ENCODE data around the gene IMPG1.

GRCh38 chr6:76057469-76057868 lies 15.0 kb downstream of the IMPG1 start:
- TF ChIP-seq, protein P1, sequence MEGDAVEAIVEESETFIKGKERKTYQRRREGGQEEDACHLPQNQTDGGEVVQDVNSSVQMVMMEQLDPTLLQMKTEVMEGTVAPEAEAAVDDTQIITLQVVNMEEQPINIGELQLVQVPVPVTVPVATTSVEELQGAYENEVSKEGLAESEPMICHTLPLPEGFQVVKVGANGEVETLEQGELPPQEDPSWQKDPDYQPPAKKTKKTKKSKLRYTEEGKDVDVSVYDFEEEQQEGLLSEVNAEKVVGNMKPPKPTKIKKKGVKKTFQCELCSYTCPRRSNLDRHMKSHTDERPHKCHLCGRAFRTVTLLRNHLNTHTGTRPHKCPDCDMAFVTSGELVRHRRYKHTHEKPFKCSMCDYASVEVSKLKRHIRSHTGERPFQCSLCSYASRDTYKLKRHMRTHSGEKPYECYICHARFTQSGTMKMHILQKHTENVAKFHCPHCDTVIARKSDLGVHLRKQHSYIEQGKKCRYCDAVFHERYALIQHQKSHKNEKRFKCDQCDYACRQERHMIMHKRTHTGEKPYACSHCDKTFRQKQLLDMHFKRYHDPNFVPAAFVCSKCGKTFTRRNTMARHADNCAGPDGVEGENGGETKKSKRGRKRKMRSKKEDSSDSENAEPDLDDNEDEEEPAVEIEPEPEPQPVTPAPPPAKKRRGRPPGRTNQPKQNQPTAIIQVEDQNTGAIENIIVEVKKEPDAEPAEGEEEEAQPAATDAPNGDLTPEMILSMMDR (IDR thresholded peaks at IDR 0.05) = no peak
- TF ChIP-seq POLR2AphosphoS5 (IDR thresholded peaks at IDR 0.05) (no peak), POLR2A (IDR thresholded peaks at IDR 0.05) (no peak), EP300 (IDR thresholded peaks at IDR 0.05) (no peak)

Data from gastroesophageal sphincter (tissue), 3 donors.